Erythroblast (primary cell): ENCODE measurements around the gene GPR26.
"Not testable (repeated sequence)": the region's sequence is repeated elsewhere in the genome, so short reads cannot be mapped to it uniquely, and the experiment has no call there.

Experiments used
- DNase-seq, 2 experiments: peaks; one replicate each; lab custom pipeline; 2025; lab: John Stamatoyannopoulos, UW
- GATA1 ChIP-seq: IDR thresholded peaks from 2 replicates; pipeline ENCODE4 v1.6.1; 2011; ENCODE audit warnings: low read depth, mild to moderate bottlenecking, control low read depth, low read length, moderate library complexity
- POLR2A ChIP-seq: IDR thresholded peaks from 2 replicates; pipeline ENCODE4 v1.6.1; 2011; ENCODE audit warnings: mild to moderate bottlenecking, low read length

Gene GPR26

GRCh38 chr10:123704812-123705211 lies 38.7 kb downstream of the GPR26 start:
- DNase-seq: no peak
- no peak for TF ChIP-seq GATA1
- TF ChIP-seq POLR2A: no peak

GRCh38 chr10:123706236-123706635 lies 40.1 kb downstream of the GPR26 start:
- no peak for DNase-seq
- no peak for TF ChIP-seq POLR2A
- TF ChIP-seq GATA1: no peak

- DNase-seq: no peak
- no peak for TF ChIP-seq GATA1
- TF ChIP-seq POLR2A: no peak
Observed at GRCh38 chr10:123715546-123715945, 49.4 kb downstream of the GPR26 start.

- no peak for TF ChIP-seq GATA1
- TF ChIP-seq POLR2A: no peak
- no peak for DNase-seq
Observed at GRCh38 chr10:123717336-123717735, 51.2 kb downstream of the GPR26 start.

- DNase-seq: no peak
- TF ChIP-seq GATA1 (no peak), POLR2A (no peak)
Observed at GRCh38 chr10:123718544-123719060, 52.4 kb downstream of the GPR26 start.

- no peak for DNase-seq
- TF ChIP-seq GATA1 (no peak), POLR2A (no peak)
Observed at GRCh38 chr10:123720536-123720935, 54.4 kb downstream of the GPR26 start.

- DNase-seq: no peak
- TF ChIP-seq GATA1: no peak
- TF ChIP-seq POLR2A: no peak
Observed at GRCh38 chr10:123721441-123722049, 55.4 kb downstream of the GPR26 start.

- no peak for DNase-seq
- TF ChIP-seq POLR2A (no peak), GATA1 (no peak)
Observed at GRCh38 chr10:123722351-123722750, 56.2 kb downstream of the GPR26 start.

- DNase-seq: no peak
Observed at GRCh38 chr10:123724747-123725146, 58.6 kb downstream of the GPR26 start.

GRCh38 chr10:123726381-123726780 lies 60.2 kb downstream of the GPR26 start:
- TF ChIP-seq POLR2A (no peak), GATA1 (no peak)
- no peak for DNase-seq

More at GRCh38 chr10:123724747-123725146, 58.6 kb downstream of the GPR26 start:
- no peak for TF ChIP-seq GATA1
- TF ChIP-seq POLR2A: no peak

GRCh38 chr10:123726836-123727235 lies 60.7 kb downstream of the GPR26 start:
- DNase-seq: no peak
- no peak for TF ChIP-seq POLR2A
- no peak for TF ChIP-seq GATA1

- TF ChIP-seq GATA1 (no peak), POLR2A (no peak)
- DNase-seq: no peak
Observed at GRCh38 chr10:123729523-123729922, 63.4 kb downstream of the GPR26 start.

- DNase-seq: not testable (repeated sequence)
Observed at GRCh38 chr10:123736917-123737316, 70.8 kb downstream of the GPR26 start.

GRCh38 chr10:123741146-123741545 lies 75.0 kb downstream of the GPR26 start:
- no peak for DNase-seq
- no peak for TF ChIP-seq POLR2A
- no peak for TF ChIP-seq GATA1

GRCh38 chr10:123741711-123742110 lies 75.6 kb downstream of the GPR26 start:
- TF ChIP-seq GATA1: no peak
- no peak for TF ChIP-seq POLR2A
- no peak for DNase-seq
